ENCODE measurements around the gene TUBB4B. TPM values are rescaled to one million over a fixed set of nuclear protein-coding genes. Genes with fewer than 3 reads are reported as not detected.

TUBB4B gene
- total RNA-seq, 3 donors from 2014 or later (not counting 1 experiment from before 2014, with no cell fraction given), result 84.4 to 121 (median 93.9) TPM

DNA sequence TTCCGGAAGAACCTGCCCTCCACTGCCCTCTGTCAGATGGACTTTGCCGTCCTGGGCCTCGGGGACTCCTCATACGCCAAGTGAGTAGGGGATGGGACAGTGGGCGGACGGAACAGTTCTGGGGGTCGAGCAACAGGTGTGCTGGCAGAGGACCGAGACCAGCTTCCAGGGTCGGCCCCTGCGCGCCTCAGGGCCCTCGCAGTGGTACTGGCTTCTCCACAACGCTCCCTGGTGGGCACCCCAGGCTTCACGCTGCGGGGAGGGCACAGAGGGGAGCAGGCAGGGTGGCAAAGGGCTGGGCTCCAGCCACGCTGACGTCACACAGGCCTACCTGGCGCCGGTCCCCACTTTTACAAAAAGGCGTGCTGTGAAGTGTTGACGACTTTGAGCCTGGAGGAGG lies 28.6 kb upstream of the TUBB4B start:
- H3K27ac ChIP-seq (ENCODE audit: low read length), result no peak overlapping the region
- no peaks in the 10 kb centered on the region for H3K27me3 ChIP-seq (ENCODE audit: control insufficient read depth, insufficient read depth, low read length)
- Mint-ChIP-seq H3K27ac (no peak overlapping the region), H3K4me1 (peaks cover 6% of the 10 kb centered on the region in 2 donors), H3K36me3 (no peaks in the 10 kb centered on the region), H3K4me3 (no peak overlapping the region), H3K27me3 (ENCODE audit: low read depth in 2 of 2) (no peaks in the 10 kb centered on the region), H3K9me3 (no peaks in the 10 kb centered on the region)
- intact Hi-C loops (cut with micrococcal nuclease), result no loop called here
- no peak for DNase-seq
- H3K36me3 ChIP-seq (ENCODE audit: control insufficient read depth, insufficient read depth, low read length), result no peaks in the 10 kb centered on the region
- H3K4me3 ChIP-seq (ENCODE audit: low read length), result no peak overlapping the region
- no peak for ATAC-seq
- WGBS (ENCODE audit: insufficient coverage), result 94% methylated on average over 21 of the region's 21 CpGs
- no peaks in the 10 kb centered on the region for H3K9me3 ChIP-seq (ENCODE audit: control insufficient read depth, insufficient read depth, low read length)
- TF ChIP-seq CTCF (IDR thresholded peaks at IDR 0.05), result no peak
- H3K4me1 ChIP-seq (ENCODE audit: control insufficient read depth, insufficient read depth, low read length), result no peaks in the 10 kb centered on the region

GRCh38 chr9:137213160-137214060 lies 27.7 kb upstream of the TUBB4B start:
- no peaks in the 10 kb centered on the region for H3K4me1 ChIP-seq (ENCODE audit: control insufficient read depth, insufficient read depth, low read length)
- Mint-ChIP-seq H3K4me3 (no peak overlapping the region), H3K4me1 (peaks cover 3 to 6% of the 10 kb centered on the region in 2 donors), H3K9me3 (no peaks in the 10 kb centered on the region), H3K27me3 (ENCODE audit: low read depth in 2 of 2) (no peaks in the 10 kb centered on the region), H3K36me3 (no peaks in the 10 kb centered on the region), H3K27ac (no peak overlapping the region)
- no peak for DNase-seq
- H3K4me3 ChIP-seq (ENCODE audit: low read length), result no peak overlapping the region
- no peaks in the 10 kb centered on the region for H3K27me3 ChIP-seq (ENCODE audit: control insufficient read depth, insufficient read depth, low read length)
- no peak for ATAC-seq
- intact Hi-C loops (cut with micrococcal nuclease), result no loop called here
- no peak for TF ChIP-seq CTCF (IDR thresholded peaks at IDR 0.05)
- no peaks in the 10 kb centered on the region for H3K36me3 ChIP-seq (ENCODE audit: control insufficient read depth, insufficient read depth, low read length)
- WGBS (ENCODE audit: insufficient coverage), result 95% methylated on average over 49 of the region's 49 CpGs
- H3K27ac ChIP-seq (ENCODE audit: low read length), result no peak overlapping the region
- H3K9me3 ChIP-seq (ENCODE audit: control insufficient read depth, insufficient read depth, low read length), result no peaks in the 10 kb centered on the region

- WGBS (ENCODE audit: insufficient coverage), result 96% methylated on average over 19 of the region's 19 CpGs
- no peak overlapping the region for H3K27ac ChIP-seq (ENCODE audit: low read length)
- H3K4me1 Mint-ChIP-seq, result peaks cover 3 to 6% of the 10 kb centered on the region in 2 donors
- no peak for DNase-seq
- H3K36me3 Mint-ChIP-seq, result no peaks in the 10 kb centered on the region
- no peak for TF ChIP-seq CTCF (IDR thresholded peaks at IDR 0.05)
- no peak for ATAC-seq
- no peaks in the 10 kb centered on the region for H3K36me3 ChIP-seq (ENCODE audit: control insufficient read depth, insufficient read depth, low read length)
- H3K4me1 ChIP-seq (ENCODE audit: control insufficient read depth, insufficient read depth, low read length), result no peaks in the 10 kb centered on the region
- H3K27me3 ChIP-seq (ENCODE audit: control insufficient read depth, insufficient read depth, low read length), result no peaks in the 10 kb centered on the region
- H3K9me3 ChIP-seq (ENCODE audit: control insufficient read depth, insufficient read depth, low read length), result no peaks in the 10 kb centered on the region
- H3K27me3 Mint-ChIP-seq (ENCODE audit: low read depth in 2 of 2), result no peaks in the 10 kb centered on the region
- H3K27ac Mint-ChIP-seq, result no peak overlapping the region
- no peak overlapping the region for H3K4me3 Mint-ChIP-seq
- intact Hi-C loops (cut with micrococcal nuclease), result no loop called here
- no peak overlapping the region for H3K4me3 ChIP-seq (ENCODE audit: low read length)
- no peaks in the 10 kb centered on the region for H3K9me3 Mint-ChIP-seq
Measured at GRCh38 chr9:137214620-137215019, 26.5 kb upstream of the TUBB4B start.

Measured in natural killer cell (primary cell).